Heart left ventricle (tissue), 16 donors: ENCODE data around the gene UST. TPM values are rescaled to one million over a fixed set of nuclear protein-coding genes. Genes with fewer than 3 reads are reported as not detected.

ENCODE experiments used
- ATAC-seq, 4 donors: fragments of 200-7000 bp; cut with Tn5 transposase; one replicate each; pipeline ENCODE4 v1.9.1; 2020 to 2022; ENCODE audit warnings: moderate library complexity in 4 of 4, mild to moderate bottlenecking in 3 of 4, moderate number of reproducible peaks in 1 of 4
- DNase-seq, 5 donors: peaks; one replicate each; pipeline ENCODE4 v3.0.0-alpha.2; 2020
- H3K27ac ChIP-seq, 12 donors: fragments of 200-600 bp; sonication (generic) in 4 of 12; one replicate each; pipeline versions ENCODE4 v1.5.0 to v1.8.0; 2016 to 2022; ENCODE audit warnings: mild to moderate bottlenecking in 2 of 12
- H3K27me3 ChIP-seq, 9 donors: fragments of 200-600 bp; sonication (generic) in 2 of 9; one replicate each; pipeline versions ENCODE4 v1.5.1 to v1.8.0; 2016 to 2022; ENCODE audit warnings: mild to moderate bottlenecking in 3 of 9
- H3K36me3 ChIP-seq, 9 donors: fragments of 200-600 bp; sonication (generic) in 2 of 9; one replicate each; pipeline versions ENCODE4 v1.5.0 to v1.8.0; 2018 to 2022; ENCODE audit warnings: mild to moderate bottlenecking in 2 of 9
- H3K4me1 ChIP-seq, 12 donors: fragments of 200-600 bp; sonication (generic) in 4 of 12; one replicate each; pipeline versions ENCODE4 v1.5.0 to v1.8.0; 2016 to 2022; ENCODE audit warnings: mild to moderate bottlenecking in 3 of 12
- H3K4me3 ChIP-seq, 12 donors: fragments of 200-600 bp; sonication (generic) in 4 of 12; one replicate each; pipeline versions ENCODE4 v1.5.0 to v1.8.0; 2017 to 2022; ENCODE audit warnings: mild to moderate bottlenecking in 9 of 12, moderate library complexity in 4 of 12
- H3K9me3 ChIP-seq, 12 donors: fragments of 200-600 bp; sonication (generic) in 4 of 12; one replicate each; pipeline versions ENCODE4 v1.5.0 to v1.8.0; 2016 to 2022; ENCODE audit warnings: mild to moderate bottlenecking in 1 of 12
- POLR2A ChIP-seq, 2 donors: fragments of 450-650 bp; IDR thresholded peaks; one replicate each; pipeline ENCODE4 v1.6.1; 2017; ENCODE audit warnings: antibody characterized with exemption in 2 of 2, mild to moderate bottlenecking in 2 of 2, moderate library complexity in 2 of 2
- WGBS, 4 donors: extraction: QIAGEN DNeasy Blood & Tissue Kit in 2 of 4; methylation state at CpG; one replicate each; pipeline versions ENCODE4 v1.1.5 to v1.1.7; 2013 to 2018; 5-methylcytosine and 5-hydroxymethylcytosine counted together
- intact Hi-C, 10 donors: fragments of 100-400 bp; cut with DNase I; formaldehyde crosslinking; loops; one replicate each; pipeline versions ENCODE4 v1.11.1 to v1.14.2; 2022
- polyA plus RNA-seq, 2 donors: library from polyadenylated mRNA; stranded (reverse); fragments of 200-250 nt; gene quantifications; one replicate each; pipeline ENCODE4 v1.2.3, GENCODE V29; 2013
- total RNA-seq, 9 donors: library from RNA; depleted of rRNA in 2 of 9; stranded (reverse); fragments of >200 nt in 2 of 9; fragmentation: NEBNext Ultra II Directional in 3 of 9; extraction: Animal tissue kit (Norgen Biotek cat#: 25700) in 3 of 9; gene quantifications; one replicate each; pipeline versions ENCODE4 v1.1.0 to v1.2.4, GENCODE V29; 2016 to 2023
- TF ChIP-seq, protein P1 (sequence below), 12 donors: fragments of 200-600 bp; sonication (generic) in 4 of 12; IDR thresholded peaks; one replicate each; pipeline versions ENCODE4 v1.5.0 to v1.8.0; 2018 to 2022; ENCODE audit warnings: antibody characterized with exemption in 12 of 12, mild to moderate bottlenecking in 5 of 12
- donor health status: ischemic (EF 13 %, LVEDD 7.1; RV severe dilation, severe dysfunction).
- donor health status: healthy with polysubstance abuse.
- donor health status: DM: no; HTN: yes; CAD: no.
- donor health status: DM: no; HTN: no; CAD: no.
- donor health status: ischemic (EF 25% LVEDD 6.9; RV normal size, moderate dysfunction).
- donor health status: ischemic (EF 25% LVEDD 5.7; RV mildly dilated, moderate dysfunction).
- donor health status: healthy.
- donor health status: DM: yes; HTN: yes; CAD: no.
- donor health status: ischemic (EF 35%, LVEDD 5.7; RV mildly dilated, moderate dysfunction).
- donor health status: nonischemic (EF 11% LVEDD 7.7; RV severe dilation, severe dysfunction).
- donor health status: DM: yes; HTN: yes; CAD: no.
- donor health status: PGD.
- donor health status: ischemic (EF 29% LVEDD 5.4; RV normal size, mild dysfunction).
- donor health status: nonischemic (EF 23%, LVEDD 6.1; RV moderate dilation, normal function).

UST gene
- total and polyA plus RNA-seq, 11 donors: 1.1 to 5.8 (median 2.7) TPM

DNA sequence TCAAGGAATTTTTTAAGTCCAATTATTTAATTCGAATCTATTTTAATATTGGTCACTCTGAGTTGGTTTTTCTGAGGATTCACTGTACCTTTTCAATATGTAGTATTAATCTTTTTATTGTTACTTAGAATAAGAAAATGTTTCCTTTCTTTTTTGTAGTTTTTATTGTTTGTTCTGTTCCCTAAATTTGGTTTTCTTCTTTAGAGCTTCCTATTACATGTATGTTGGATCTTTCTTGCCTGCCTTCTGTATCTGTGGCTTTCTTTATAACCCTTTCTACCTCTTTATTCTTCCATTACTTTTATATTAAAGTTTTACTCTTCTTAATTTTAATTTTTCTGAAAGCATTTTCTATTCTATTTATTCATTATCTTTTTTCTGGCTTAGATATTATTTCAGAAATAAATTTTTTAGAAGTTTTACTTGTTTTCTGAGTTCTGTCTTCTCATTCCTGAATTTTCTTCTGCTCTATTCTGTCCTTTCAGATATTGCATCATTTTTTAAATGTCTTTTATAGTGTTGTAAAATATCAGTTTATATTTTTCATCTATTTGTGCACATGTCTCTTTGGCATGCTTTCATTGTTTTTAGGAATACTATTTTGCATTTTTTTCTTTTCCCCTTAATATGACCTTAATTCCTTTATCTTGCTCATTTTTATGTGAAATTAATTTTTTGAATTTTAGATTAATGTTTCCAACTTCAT, 33.6 kb upstream of the UST start:
- H3K4me1 ChIP-seq: peaks cover 0 to 4% (median 0%) of the 10 kb centered on the region in 12 donors
- H3K9me3 ChIP-seq: peaks cover 0 to 17% (median 4%) of the 10 kb centered on the region in 12 donors
- DNase-seq: no peak
- intact Hi-C loops: no loop called here
- no peaks in the 10 kb centered on the region for H3K27me3 ChIP-seq
- no peak overlapping the region for H3K4me3 ChIP-seq
- no peaks in the 10 kb centered on the region for H3K36me3 ChIP-seq
- TF ChIP-seq, protein P1, sequence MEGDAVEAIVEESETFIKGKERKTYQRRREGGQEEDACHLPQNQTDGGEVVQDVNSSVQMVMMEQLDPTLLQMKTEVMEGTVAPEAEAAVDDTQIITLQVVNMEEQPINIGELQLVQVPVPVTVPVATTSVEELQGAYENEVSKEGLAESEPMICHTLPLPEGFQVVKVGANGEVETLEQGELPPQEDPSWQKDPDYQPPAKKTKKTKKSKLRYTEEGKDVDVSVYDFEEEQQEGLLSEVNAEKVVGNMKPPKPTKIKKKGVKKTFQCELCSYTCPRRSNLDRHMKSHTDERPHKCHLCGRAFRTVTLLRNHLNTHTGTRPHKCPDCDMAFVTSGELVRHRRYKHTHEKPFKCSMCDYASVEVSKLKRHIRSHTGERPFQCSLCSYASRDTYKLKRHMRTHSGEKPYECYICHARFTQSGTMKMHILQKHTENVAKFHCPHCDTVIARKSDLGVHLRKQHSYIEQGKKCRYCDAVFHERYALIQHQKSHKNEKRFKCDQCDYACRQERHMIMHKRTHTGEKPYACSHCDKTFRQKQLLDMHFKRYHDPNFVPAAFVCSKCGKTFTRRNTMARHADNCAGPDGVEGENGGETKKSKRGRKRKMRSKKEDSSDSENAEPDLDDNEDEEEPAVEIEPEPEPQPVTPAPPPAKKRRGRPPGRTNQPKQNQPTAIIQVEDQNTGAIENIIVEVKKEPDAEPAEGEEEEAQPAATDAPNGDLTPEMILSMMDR (IDR thresholded peaks at IDR 0.05): no peak
- TF ChIP-seq POLR2A (IDR thresholded peaks at IDR 0.05): no peak
- H3K27ac ChIP-seq: no peak overlapping the region
- no peak for ATAC-seq
- 93 to 95% (median 94%) methylated on average over 1 of the region's 1 CpG for WGBS, 4 donors

DNA sequence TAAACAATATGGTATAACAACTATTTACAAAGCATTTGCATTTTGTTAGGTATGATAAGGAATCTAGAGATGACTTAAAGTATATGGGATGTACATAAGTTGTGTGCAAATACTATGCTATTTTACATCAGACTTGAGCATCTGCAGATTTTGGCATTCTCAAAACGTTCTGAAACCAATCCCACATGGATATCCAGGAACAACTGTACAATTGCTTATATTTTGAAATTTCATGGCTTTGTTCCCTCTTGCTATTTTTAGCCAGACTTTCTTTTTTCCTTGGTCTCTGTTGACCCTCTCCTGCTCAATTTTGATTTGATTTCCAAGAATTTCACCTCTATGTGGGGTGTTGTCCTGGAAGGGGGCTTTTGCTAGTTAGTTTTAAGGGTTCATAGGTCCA, 32.9 kb upstream of the UST start:
- peaks cover 0 to 17% (median 4%) of the 10 kb centered on the region in 12 donors for H3K9me3 ChIP-seq
- 33 to 47% (median 38%) methylated on average over 1 of the region's 1 CpG for WGBS, 4 donors
- no peak for TF ChIP-seq POLR2A (IDR thresholded peaks at IDR 0.05)
- TF ChIP-seq, protein P1 (IDR thresholded peaks at IDR 0.05): no peak
- ATAC-seq (no peak), DNase-seq (no peak)
- H3K4me3 ChIP-seq: no peak overlapping the region
- H3K27ac ChIP-seq: no peak overlapping the region
- no peaks in the 10 kb centered on the region for H3K27me3 ChIP-seq
- no peaks in the 10 kb centered on the region for H3K36me3 ChIP-seq
- H3K4me1 ChIP-seq: peaks cover 0 to under 1% (median 0%) of the 10 kb centered on the region in 12 donors
- intact Hi-C loops: no loop called here

DNA sequence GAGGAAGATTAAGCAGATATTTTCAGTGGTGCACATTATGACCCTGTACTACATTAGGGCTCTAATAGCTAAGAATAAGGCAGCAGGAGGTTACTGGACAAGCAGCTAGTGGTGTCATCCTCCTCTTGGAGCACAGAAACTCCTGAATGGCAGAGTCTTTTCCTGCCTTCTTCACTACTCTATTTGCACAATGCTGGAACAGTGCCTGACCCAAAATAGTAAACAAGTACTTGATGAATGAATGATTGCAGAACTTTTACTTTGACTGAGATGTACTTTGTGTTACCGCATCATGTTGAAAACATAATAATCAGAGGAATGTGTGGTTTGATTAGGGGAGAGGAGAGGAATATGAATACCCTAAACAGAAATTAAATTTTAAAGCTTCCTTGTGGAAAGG, 30.0 kb upstream of the UST start:
- DNase-seq: no peak
- Histone ChIP-seq H3K9me3 (peaks cover 0 to 17% (median 4%) of the 10 kb centered on the region in 12 donors), H3K4me1 (no peaks in the 10 kb centered on the region), H3K36me3 (no peaks in the 10 kb centered on the region), H3K27me3 (no peaks in the 10 kb centered on the region), H3K4me3 (no peak overlapping the region), H3K27ac (no peak overlapping the region)
- no peak for TF ChIP-seq POLR2A (IDR thresholded peaks at IDR 0.05)
- TF ChIP-seq, protein P1 (IDR thresholded peaks at IDR 0.05): no peak
- intact Hi-C loops: no loop called here
- 0 to 77% (median 20%) methylated on average over 1 of the region's 1 CpG for WGBS, 4 donors
- ATAC-seq: no peak

DNA sequence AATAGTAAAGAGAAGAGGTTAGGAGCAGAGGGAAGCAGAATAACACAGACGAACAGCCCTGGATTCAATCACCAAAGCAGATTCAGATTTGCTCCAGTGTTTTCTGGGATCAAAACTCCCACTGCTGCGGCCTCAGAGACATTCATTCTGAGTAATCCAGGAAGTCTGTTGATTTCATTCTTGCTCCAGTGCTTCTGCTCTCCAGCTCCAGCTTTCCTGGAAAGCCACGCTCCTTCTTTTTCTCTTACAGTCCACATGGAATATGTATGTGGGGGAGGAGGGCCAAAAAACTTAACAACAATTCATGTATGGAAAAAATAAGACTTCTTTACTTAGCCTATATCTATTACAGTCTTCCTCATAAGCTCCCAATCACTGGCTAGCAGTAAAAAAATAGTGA, 26.4 kb upstream of the UST start:
- no peak for DNase-seq
- ATAC-seq: no peak
- Histone ChIP-seq H3K27me3 (no peaks in the 10 kb centered on the region), H3K9me3 (peaks cover 0 to 11% (median 0%) of the 10 kb centered on the region in 12 donors), H3K36me3 (no peaks in the 10 kb centered on the region), H3K4me1 (no peaks in the 10 kb centered on the region), H3K27ac (no peak overlapping the region), H3K4me3 (no peak overlapping the region)
- 52 to 67% (median 64%) methylated on average over 3 of the region's 3 CpGs for WGBS, 4 donors
- intact Hi-C loops: no loop called here
- no peak for TF ChIP-seq POLR2A (IDR thresholded peaks at IDR 0.05)
- TF ChIP-seq, protein P1 (IDR thresholded peaks at IDR 0.05): no peak
